Naive thymus-derived CD4-positive, alpha-beta T cell (primary cell): Measurements from ENCODE around the gene ATP8A2. TPM values are rescaled to one million over a fixed set of nuclear protein-coding genes. Genes with fewer than 3 reads are reported as not detected.

Experiments
- ATAC-seq: fragments of 150-1000 bp; cut with Tn5 transposase; 2 replicates; pipeline ENCODE4 v1.10.0; 2021; ENCODE audit warnings: mild to moderate bottlenecking, moderate library complexity
- CTCF ChIA-PET: fragments of 350-600 bp; sonication (Branson Sonifier 250); formaldehyde crosslinking; loops from one replicate; lab custom pipeline; 2021; ENCODE audit warnings: antibody characterized with exemption; lab: Charles Lee
- POLR2A ChIA-PET: fragments of 350-600 bp; sonication (Branson Sonifier 250); formaldehyde crosslinking; loops from one replicate; lab custom pipeline; 2021; ENCODE audit warnings: antibody characterized with exemption, inconsistent platforms; lab: Charles Lee
- DNase-seq, 9 donors: peaks; one replicate each; pipeline versions ENCODE4 v3.0.0 to v3.0.0-alpha.2; 2020 to 2022; ENCODE audit warnings: mixed read lengths in 1 of 9
- H3K27ac ChIP-seq: one replicate; pipeline ENCODE4 v1.7.0; 2013; ENCODE audit warnings: mild to moderate bottlenecking, low read depth, low read length, moderate library complexity
- H3K27me3 ChIP-seq, 2 donors: one replicate each; pipeline ENCODE4 v1.7.0; 2013; ENCODE audit warnings: low read length in 2 of 2, mild to moderate bottlenecking in 2 of 2, moderate library complexity in 2 of 2; ENCODE audit not compliant: control insufficient read depth in 2 of 2, insufficient read depth in 2 of 2
- H3K36me3 ChIP-seq, 3 experiments: 1 replicate in 2 of 3; 2 replicates in 1 of 3; pipeline ENCODE4 v1.7.0; 2013; ENCODE audit warnings: low read length in 3 of 3, mild to moderate bottlenecking in 3 of 3, moderate library complexity in 1 of 3; ENCODE audit not compliant: insufficient read depth in 3 of 3, control insufficient read depth in 2 of 3
- H3K4me1 ChIP-seq, 2 donors: one replicate each; pipeline ENCODE4 v1.7.0; 2013; ENCODE audit warnings: low read length in 2 of 2, mild to moderate bottlenecking in 2 of 2, moderate library complexity in 1 of 2; ENCODE audit not compliant: control insufficient read depth in 2 of 2, insufficient read depth in 2 of 2
- H3K4me3 ChIP-seq: 2 replicates; pipeline ENCODE4 v1.7.0; 2013; ENCODE audit warnings: mild to moderate bottlenecking, low read length
- H3K9me3 ChIP-seq, 3 experiments: 1 replicate in 2 of 3; 2 replicates in 1 of 3; pipeline ENCODE4 v1.7.0; 2013; ENCODE audit warnings: low read length in 3 of 3; ENCODE audit not compliant: control insufficient read depth in 2 of 3
- H3K27ac Mint-ChIP-seq, 9 donors: one replicate each; pipeline ENCODE4 v1.8.0; 2020 to 2022; ENCODE audit warnings: mixed read lengths in 9 of 9, mild to moderate bottlenecking in 8 of 9, moderate library complexity in 5 of 9, inconsistent platforms in 2 of 9
- H3K27me3 Mint-ChIP-seq, 5 donors: one replicate each; pipeline ENCODE4 v1.8.0; 2021 to 2022; ENCODE audit warnings: mixed read lengths in 5 of 5, mild to moderate bottlenecking in 1 of 5
- H3K36me3 Mint-ChIP-seq, 5 donors: one replicate each; pipeline ENCODE4 v1.8.0; 2020 to 2022; ENCODE audit warnings: mixed read lengths in 5 of 5, mild to moderate bottlenecking in 3 of 5, inconsistent platforms in 1 of 5
- H3K4me1 Mint-ChIP-seq, 7 donors: one replicate each; pipeline ENCODE4 v1.8.0; 2020 to 2022; ENCODE audit warnings: mixed read lengths in 7 of 7, mild to moderate bottlenecking in 3 of 7, inconsistent platforms in 1 of 7
- H3K4me3 Mint-ChIP-seq, 10 donors: one replicate each; pipeline ENCODE4 v1.8.0; 2020 to 2022; ENCODE audit warnings: mild to moderate bottlenecking in 10 of 10, mixed read lengths in 10 of 10, moderate library complexity in 6 of 10, inconsistent platforms in 2 of 10
- H3K9me3 Mint-ChIP-seq, 11 donors: one replicate each; pipeline ENCODE4 v1.8.0; 2020 to 2022; ENCODE audit warnings: mixed read lengths in 11 of 11, mild to moderate bottlenecking in 4 of 11, inconsistent platforms in 1 of 11, moderate library complexity in 1 of 11
- intact Hi-C, 2 donors: fragments of 100-400 bp; cut with micrococcal nuclease; formaldehyde crosslinking; loops; one replicate each; pipeline ENCODE4 v1.15.1; 2023
- polyA plus RNA-seq, 2 donors: library from polyadenylated mRNA; unstranded; fragments of 300-500 nt; fragmentation: Illumina TruSeq; gene quantifications; one replicate each; pipeline ENCODE4 v1.2.3, GENCODE V29; 2021
- total RNA-seq, 6 experiments: library from RNA in 5 of 6; stranded (reverse) in 5 of 6; gene quantifications; 1 replicate in 5 of 6; 2 replicates in 1 of 6; pipeline ENCODE4 v1.2.3 and lab custom pipeline; 2021 to 2026

The ATP8A2 gene
- total RNA-seq (1 to 10 TPM in 3 of 5 experiments, under 1 TPM in 2; 0.56 to 2.4 (median 1.2) TPM), polyA plus RNA-seq (1 to 10 TPM in 1 of 2 donors, under 1 TPM in 1; 0.70 to 1.2 TPM), total RNA-seq (lab: John Stamatoyannopoulos, UW) (3.4 reads per million, percentile 18 among the genes with 10 or more reads in this experiment)

GRCh38 chr13:25371875-25372283 is at the start of gene ATP8A2:
Gene ATP8A2 (plus strand): TSS chr13:25371974. CDS start chr13:25372213, 239 bp downstream.
- H3K27me3 ChIP-seq, result peaks cover 0 to 10% of the 10 kb centered on the region in 2 donors
- CTCF ChIA-PET, result no interaction called here
- peak within 1 kb of the TSS in 1 of 9 donors; percentile 74 for H3K27ac Mint-ChIP-seq

GRCh38 chr13:25324100-25324499 is 47.7 kb upstream of the ATP8A2 start:
- peaks cover 7 to 69% (median 31%) of the 10 kb centered on the region in 3 experiments for H3K36me3 ChIP-seq
- ChIA-PET CTCF (interaction anchor here (0.7 to 1.2 kb wide), 2 partner anchors 37 to 1364 kb away, joined by 3 read pairs; no protein-coding TSS in a partner anchor), POLR2A (no interaction called here)
- H3K27me3 Mint-ChIP-seq, result no peaks in the 10 kb centered on the region
- peaks cover 0 to 25% (median 5%) of the 10 kb centered on the region in 5 donors for H3K36me3 Mint-ChIP-seq
- H3K27me3 ChIP-seq, result no peaks in the 10 kb centered on the region
- H3K9me3 Mint-ChIP-seq, result no peaks in the 10 kb centered on the region
- H3K9me3 ChIP-seq, result no peaks in the 10 kb centered on the region
- H3K27ac ChIP-seq, result no peak overlapping the region
- no peak for DNase-seq
- no peaks in the 10 kb centered on the region for H3K4me1 ChIP-seq
- peak overlapping the region in 3 of 9 donors; percentile 21 to 46 (median 33) for H3K27ac Mint-ChIP-seq
- intact Hi-C loops, result loop anchor here in 1 of 2 donors (10.0 kb wide), 1 partner anchor 59 kb away; no protein-coding TSS in a partner anchor
- ATAC-seq, result no peak
- no peak overlapping the region for H3K4me3 ChIP-seq
- no peak overlapping the region for H3K4me3 Mint-ChIP-seq
- peaks cover 0 to 4% (median 0%) of the 10 kb centered on the region in 7 donors for H3K4me1 Mint-ChIP-seq

More at GRCh38 chr13:25371875-25372283, at the start of gene ATP8A2:
- Mint-ChIP-seq H3K27me3 (peaks cover 67 to 84% (median 76%) of the 10 kb centered on the region in 5 donors), H3K36me3 (peaks cover 0 to 4% (median 0%) of the 10 kb centered on the region in 5 donors), H3K4me3 (peak within 1 kb of the TSS; percentile 62 to 82 (median 76)), H3K9me3 (no peaks in the 10 kb centered on the region), H3K4me1 (peaks cover 5 to 18% (median 13%) of the 10 kb centered on the region in 7 donors)
- DNase-seq (peak in 1 of 9 donors; percentile 23), ATAC-seq (peak; percentile 4)
- Histone ChIP-seq H3K4me1 (no peaks in the 10 kb centered on the region), H3K4me3 (no peak within 1 kb of the TSS), H3K27ac (no peak within 1 kb of the TSS), H3K36me3 (no peaks in the 10 kb centered on the region), H3K9me3 (no peaks in the 10 kb centered on the region)
- POLR2A ChIA-PET, result no interaction called here
- intact Hi-C loops, result no loop called here

- DNase-seq (no peak), ATAC-seq (no peak)
- no peak overlapping the region for H3K27ac ChIP-seq
- no peaks in the 10 kb centered on the region for H3K9me3 ChIP-seq
- Mint-ChIP-seq H3K9me3 (no peaks in the 10 kb centered on the region), H3K36me3 (peaks cover 4 to 45% (median 25%) of the 10 kb centered on the region in 5 donors), H3K4me3 (no peak overlapping the region), H3K27me3 (no peaks in the 10 kb centered on the region), H3K4me1 (peaks cover 0 to 14% (median 4%) of the 10 kb centered on the region in 7 donors), H3K27ac (no peak overlapping the region)
- peaks cover 18 to 71% (median 33%) of the 10 kb centered on the region in 3 experiments for H3K36me3 ChIP-seq
- no peaks in the 10 kb centered on the region for H3K27me3 ChIP-seq
- H3K4me3 ChIP-seq, result no peak overlapping the region
- intact Hi-C loops, result loop anchor here in 1 of 2 donors (10.0 kb wide), 1 partner anchor 65 kb away; no protein-coding TSS in a partner anchor
- POLR2A ChIA-PET, result no interaction called here
- H3K4me1 ChIP-seq, result no peaks in the 10 kb centered on the region
- CTCF ChIA-PET, result no interaction called here
These were observed 42.1 kb upstream of the ATP8A2 start for GRCh38 chr13:25329706-25330105.

DNA sequence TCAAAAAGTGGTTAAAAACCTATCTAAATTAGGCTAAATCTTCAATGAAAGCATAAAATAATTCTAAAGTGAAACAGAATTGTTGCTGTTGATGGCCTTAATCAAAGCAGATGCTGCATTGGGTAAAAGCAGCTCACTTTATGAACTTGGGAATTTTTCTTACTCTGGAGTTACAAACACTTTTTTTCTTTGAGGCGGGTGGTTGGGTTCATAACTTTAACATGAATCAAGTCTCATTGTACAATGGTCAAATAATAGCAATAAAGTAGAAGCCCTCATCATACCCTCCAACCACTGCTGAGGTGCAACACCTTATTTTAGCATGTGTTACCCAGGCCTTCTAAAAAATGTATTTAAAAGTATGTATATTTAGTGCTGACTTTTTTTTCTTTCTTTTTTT is 41.2 kb upstream of the ATP8A2 start:
- Histone ChIP-seq H3K9me3 (no peaks in the 10 kb centered on the region), H3K27ac (no peak overlapping the region), H3K27me3 (no peaks in the 10 kb centered on the region), H3K36me3 (peaks cover 11 to 65% (median 31%) of the 10 kb centered on the region in 3 experiments), H3K4me3 (no peak overlapping the region), H3K4me1 (no peaks in the 10 kb centered on the region)
- Mint-ChIP-seq H3K4me1 (peaks cover 0 to 14% (median 4%) of the 10 kb centered on the region in 7 donors), H3K36me3 (peaks cover 4 to 39% (median 25%) of the 10 kb centered on the region in 5 donors), H3K9me3 (no peaks in the 10 kb centered on the region), H3K27me3 (no peaks in the 10 kb centered on the region), H3K27ac (no peak overlapping the region), H3K4me3 (no peak overlapping the region)
- POLR2A ChIA-PET, result no interaction called here
- DNase-seq (no peak), ATAC-seq (no peak)
- CTCF ChIA-PET, result no interaction called here
- intact Hi-C loops, result no loop called here

- no peaks in the 10 kb centered on the region for H3K27me3 Mint-ChIP-seq
- no peaks in the 10 kb centered on the region for H3K4me1 ChIP-seq
- H3K4me1 Mint-ChIP-seq, result peaks cover 0 to 14% (median 4%) of the 10 kb centered on the region in 7 donors
- H3K27ac ChIP-seq, result no peak overlapping the region
- no peaks in the 10 kb centered on the region for H3K9me3 Mint-ChIP-seq
- CTCF ChIA-PET, result no interaction called here
- intact Hi-C loops, result loop anchor here in 1 of 2 donors (2.0 kb wide), 1 partner anchor 15 kb away; no protein-coding TSS in a partner anchor
- H3K9me3 ChIP-seq, result no peaks in the 10 kb centered on the region
- peaks cover 4 to 28% (median 19%) of the 10 kb centered on the region in 5 donors for H3K36me3 Mint-ChIP-seq
- H3K27ac Mint-ChIP-seq, result peak overlapping the region in 2 of 9 donors; percentile 52 to 63
- POLR2A ChIA-PET, result no interaction called here
- H3K4me3 Mint-ChIP-seq, result no peak overlapping the region
- DNase-seq (no peak), ATAC-seq (no peak)
- no peaks in the 10 kb centered on the region for H3K27me3 ChIP-seq
- peaks cover 5 to 35% (median 15%) of the 10 kb centered on the region in 3 experiments for H3K36me3 ChIP-seq
- no peak overlapping the region for H3K4me3 ChIP-seq
These were observed 35.9 kb upstream of the ATP8A2 start for GRCh38 chr13:25335856-25336255.

GRCh38 chr13:25345576-25345975 is 26.2 kb upstream of the ATP8A2 start:
- H3K27me3 Mint-ChIP-seq, result no peaks in the 10 kb centered on the region
- ChIA-PET POLR2A (interaction anchor here (0.7 kb wide), 1 partner anchor 13 kb away, joined by 3 read pairs; no protein-coding TSS in a partner anchor), CTCF (no interaction called here)
- no peak for ATAC-seq
- H3K36me3 Mint-ChIP-seq, result peaks cover 0 to 11% (median 5%) of the 10 kb centered on the region in 5 donors
- Histone ChIP-seq H3K4me1 (no peaks in the 10 kb centered on the region), H3K9me3 (no peaks in the 10 kb centered on the region), H3K36me3 (no peaks in the 10 kb centered on the region), H3K27me3 (no peaks in the 10 kb centered on the region), H3K27ac (no peak overlapping the region), H3K4me3 (no peak overlapping the region)
- peaks cover 0 to 4% (median 0%) of the 10 kb centered on the region in 11 donors for H3K9me3 Mint-ChIP-seq
- intact Hi-C loops, result no loop called here
- no peaks in the 10 kb centered on the region for H3K4me1 Mint-ChIP-seq
- no peak overlapping the region for H3K4me3 Mint-ChIP-seq
- no peak for DNase-seq
- H3K27ac Mint-ChIP-seq, result no peak overlapping the region
